Immature natural killer cell (primary cell): ENCODE data around the gene SLC2A2. TPM values are rescaled to one million over a fixed set of nuclear protein-coding genes. Genes with fewer than 3 reads are reported as not detected.

Experiments
- DNase-seq, 3 donors: peaks; one replicate each; pipeline ENCODE4 v3.0.0; 2022; ENCODE audit warnings: mixed read lengths in 1 of 3
- H3K27ac Mint-ChIP-seq, 6 donors: one replicate each; pipeline ENCODE4 v1.8.0; 2020; ENCODE audit warnings: mixed read lengths in 6 of 6, mild to moderate bottlenecking in 5 of 6, inconsistent platforms in 4 of 6, moderate library complexity in 3 of 6
- H3K27me3 Mint-ChIP-seq, 3 donors: one replicate each; pipeline ENCODE4 v1.8.0; 2020 to 2021; ENCODE audit warnings: low read depth in 3 of 3, mild to moderate bottlenecking in 3 of 3, mixed read lengths in 3 of 3, moderate library complexity in 3 of 3, inconsistent platforms in 1 of 3
- H3K36me3 Mint-ChIP-seq, 3 donors: one replicate each; pipeline ENCODE4 v1.8.0; 2020; ENCODE audit warnings: mixed read lengths in 3 of 3, inconsistent platforms in 2 of 3, mild to moderate bottlenecking in 2 of 3
- H3K4me1 Mint-ChIP-seq, 2 donors: one replicate each; pipeline ENCODE4 v1.8.0; 2020; ENCODE audit warnings: inconsistent platforms in 2 of 2, mild to moderate bottlenecking in 2 of 2, mixed read lengths in 2 of 2, moderate library complexity in 1 of 2
- H3K4me3 Mint-ChIP-seq, 5 donors: one replicate each; pipeline ENCODE4 v1.8.0; 2020; ENCODE audit warnings: mild to moderate bottlenecking in 5 of 5, mixed read lengths in 5 of 5, inconsistent platforms in 3 of 5, moderate library complexity in 3 of 5
- H3K9me3 Mint-ChIP-seq, 6 donors: one replicate each; pipeline ENCODE4 v1.8.0; 2020; ENCODE audit warnings: mild to moderate bottlenecking in 6 of 6, mixed read lengths in 6 of 6, inconsistent platforms in 4 of 6, moderate library complexity in 3 of 6
- polyA plus RNA-seq, 3 donors: library from polyadenylated mRNA; unstranded; fragments of 300-500 nt; fragmentation: Illumina TruSeq; gene quantifications; one replicate each; pipeline ENCODE4 v1.2.3, GENCODE V29; 2021

The SLC2A2 gene
- polyA plus RNA-seq, 3 donors from 2014 or later, result not detected

DNA sequence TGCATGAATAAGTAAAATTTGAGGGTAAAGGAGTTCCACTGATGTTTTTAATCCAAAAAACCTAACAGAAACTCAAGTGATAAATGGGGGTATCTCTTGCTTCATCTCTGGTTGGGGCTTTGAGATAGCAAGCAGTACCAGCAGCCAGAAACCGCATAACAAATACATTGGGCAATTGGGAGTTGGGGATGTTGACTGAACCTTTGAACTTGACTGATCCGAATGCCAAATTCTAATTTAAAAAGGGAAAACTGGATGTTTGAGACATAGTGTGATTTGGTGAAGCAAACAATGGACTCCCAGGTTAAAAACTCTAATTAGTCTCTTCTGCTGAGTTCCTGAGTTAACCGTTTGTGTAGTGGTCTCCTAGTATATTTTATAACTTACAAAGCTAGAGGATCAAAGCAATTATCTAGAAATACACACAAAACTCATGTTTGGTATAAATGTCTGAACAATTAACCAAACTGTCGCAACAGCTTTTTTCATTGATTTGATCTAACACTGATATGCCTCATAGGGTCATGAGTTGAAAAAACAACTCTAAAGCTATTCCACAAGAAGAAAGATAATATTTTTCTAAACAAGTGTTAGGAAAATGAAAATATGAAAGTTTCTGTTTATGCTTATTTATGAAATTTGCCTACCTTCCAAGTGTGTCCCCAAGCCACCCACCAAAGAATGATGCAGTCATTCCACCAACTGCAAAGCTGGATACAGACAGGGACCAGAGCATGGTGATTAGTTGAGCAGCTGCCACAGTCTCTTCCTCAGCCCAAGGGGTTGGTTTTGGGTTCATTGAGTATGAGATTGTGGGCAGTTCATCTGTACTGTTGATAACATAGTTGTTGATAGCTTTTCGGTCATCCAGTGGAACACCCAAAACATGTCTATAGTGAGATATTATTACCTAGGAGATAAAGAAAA lies 12.4 kb downstream of the SLC2A2 start:
- no peaks in the 10 kb centered on the region for H3K36me3 Mint-ChIP-seq
- H3K4me1 Mint-ChIP-seq, result no peaks in the 10 kb centered on the region

DNA sequence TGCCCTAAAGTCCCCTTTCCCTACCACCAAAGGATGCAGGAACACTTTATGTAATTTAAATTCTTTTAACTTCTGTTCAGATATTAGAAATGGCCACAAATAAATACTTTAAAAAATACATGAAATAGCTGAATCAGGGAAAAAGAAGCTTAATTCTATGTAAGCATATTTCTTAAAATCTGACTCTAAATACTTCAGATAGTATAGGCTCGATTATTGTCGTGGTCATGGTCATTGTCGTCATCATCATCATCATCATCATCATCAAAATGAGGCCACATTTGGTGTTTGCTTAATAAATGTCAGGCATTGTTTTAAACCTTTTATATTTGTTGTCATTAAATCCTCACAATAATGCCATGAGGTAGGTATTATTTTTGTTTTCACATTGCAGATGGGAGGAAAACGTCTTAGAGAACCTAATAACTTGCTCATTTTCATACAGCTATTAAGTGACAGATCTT lies 14.6 kb downstream of the SLC2A2 start:
- Mint-ChIP-seq H3K9me3 (no peaks in the 10 kb centered on the region), H3K4me3 (no peak overlapping the region), H3K27ac (no peak overlapping the region), H3K27me3 (peaks cover 2 to 6% (median 2%) of the 10 kb centered on the region in 3 donors), H3K4me1 (no peaks in the 10 kb centered on the region), H3K36me3 (no peaks in the 10 kb centered on the region)
- no peak for DNase-seq

More for the DNA sequence above, 12.4 kb downstream of the SLC2A2 start:
- H3K4me3 Mint-ChIP-seq, result no peak overlapping the region
- no peaks in the 10 kb centered on the region for H3K9me3 Mint-ChIP-seq
- no peak for DNase-seq
- peaks cover 2 to 6% (median 2%) of the 10 kb centered on the region in 3 donors for H3K27me3 Mint-ChIP-seq
- H3K27ac Mint-ChIP-seq, result no peak overlapping the region

DNA sequence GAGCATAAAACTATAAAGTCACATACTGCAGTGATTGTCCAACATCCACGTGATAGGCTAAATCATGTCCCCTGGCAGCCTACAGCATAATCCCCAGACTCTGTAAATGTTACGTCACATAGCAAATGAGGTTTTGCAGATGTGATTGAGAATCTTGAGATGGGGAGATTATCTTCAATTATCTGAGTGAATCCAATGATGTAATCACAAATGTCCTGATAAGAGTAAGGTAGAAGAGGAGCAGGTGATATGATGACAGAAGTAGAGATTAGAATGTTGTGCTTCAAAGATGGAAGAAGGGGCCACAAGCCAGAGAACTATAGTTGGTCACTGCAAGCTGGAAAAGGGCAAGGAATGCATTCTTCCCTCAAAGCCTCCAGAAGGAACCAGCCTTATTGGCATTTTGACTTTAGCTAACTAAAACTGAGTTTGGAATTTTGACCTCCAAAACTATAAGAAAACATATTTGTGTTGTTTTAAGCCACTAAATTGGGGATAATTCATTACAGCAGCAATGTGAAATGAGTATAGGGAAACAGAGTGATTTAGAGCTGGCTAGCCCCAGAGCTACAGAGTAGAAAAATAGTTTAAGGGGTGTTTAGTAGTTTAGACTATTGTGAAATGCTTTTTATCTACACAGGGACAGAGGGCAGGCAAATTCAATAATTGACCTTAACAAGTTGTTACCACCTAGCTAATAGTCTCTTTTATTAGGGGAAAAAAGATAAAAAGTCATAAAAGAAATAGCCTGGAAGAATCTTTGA lies 15.2 kb downstream of the SLC2A2 start:
- no peak for DNase-seq
- Mint-ChIP-seq H3K27ac (no peak overlapping the region), H3K36me3 (no peaks in the 10 kb centered on the region), H3K4me1 (no peaks in the 10 kb centered on the region), H3K27me3 (peaks cover 2 to 9% (median 2%) of the 10 kb centered on the region in 3 donors), H3K4me3 (no peak overlapping the region), H3K9me3 (no peaks in the 10 kb centered on the region)

DNA sequence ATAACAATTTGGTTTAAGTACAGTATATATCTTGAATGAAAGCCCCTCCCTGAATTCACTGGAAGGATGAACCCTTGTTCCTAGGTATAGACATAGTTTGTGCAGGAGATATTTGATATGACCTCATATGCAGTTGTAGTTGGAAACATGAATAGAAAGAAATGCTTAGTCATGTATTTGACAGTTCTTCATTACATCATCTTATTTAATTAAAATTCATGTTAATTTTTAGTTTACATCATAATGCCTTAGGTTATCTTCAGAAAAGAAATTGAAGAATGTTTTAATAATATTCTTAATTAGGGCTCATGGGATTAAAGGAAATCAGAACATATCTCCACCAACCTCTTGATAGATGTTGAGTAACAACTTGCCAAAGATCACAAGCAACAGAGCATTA lies 19.2 kb downstream of the SLC2A2 start:
- H3K4me3 Mint-ChIP-seq, result no peak overlapping the region
- DNase-seq, result no peak
- H3K4me1 Mint-ChIP-seq, result peaks cover under 1 to 1% of the 10 kb centered on the region in 2 donors
- peaks cover 2 to 7% (median 2%) of the 10 kb centered on the region in 3 donors for H3K27me3 Mint-ChIP-seq
- no peaks in the 10 kb centered on the region for H3K36me3 Mint-ChIP-seq
- peak overlapping the region in 1 of 6 donors; percentile 9 for H3K27ac Mint-ChIP-seq
- no peaks in the 10 kb centered on the region for H3K9me3 Mint-ChIP-seq

DNA sequence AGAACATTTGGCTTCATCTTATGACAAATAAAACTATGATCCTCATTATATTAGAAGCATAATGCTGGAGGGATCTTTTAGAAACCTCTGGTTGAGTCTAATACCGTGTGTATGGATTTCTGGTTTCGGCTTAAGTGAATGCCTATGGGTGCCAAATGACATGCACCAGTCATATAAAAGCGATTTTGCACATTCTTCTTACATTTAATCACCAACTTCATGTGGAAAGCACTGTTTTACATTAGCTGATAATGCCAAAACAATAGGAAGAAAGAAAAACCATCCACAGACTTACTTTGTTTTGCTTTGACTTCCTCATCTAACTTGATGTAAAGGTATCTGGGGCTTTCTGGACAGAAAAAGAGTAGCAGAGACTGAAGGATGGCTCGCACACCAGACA lies 20.9 kb downstream of the SLC2A2 start:
- no peak overlapping the region for H3K4me3 Mint-ChIP-seq
- H3K27me3 Mint-ChIP-seq, result peaks cover 0 to 2% (median 2%) of the 10 kb centered on the region in 3 donors
- DNase-seq, result no peak

DNA sequence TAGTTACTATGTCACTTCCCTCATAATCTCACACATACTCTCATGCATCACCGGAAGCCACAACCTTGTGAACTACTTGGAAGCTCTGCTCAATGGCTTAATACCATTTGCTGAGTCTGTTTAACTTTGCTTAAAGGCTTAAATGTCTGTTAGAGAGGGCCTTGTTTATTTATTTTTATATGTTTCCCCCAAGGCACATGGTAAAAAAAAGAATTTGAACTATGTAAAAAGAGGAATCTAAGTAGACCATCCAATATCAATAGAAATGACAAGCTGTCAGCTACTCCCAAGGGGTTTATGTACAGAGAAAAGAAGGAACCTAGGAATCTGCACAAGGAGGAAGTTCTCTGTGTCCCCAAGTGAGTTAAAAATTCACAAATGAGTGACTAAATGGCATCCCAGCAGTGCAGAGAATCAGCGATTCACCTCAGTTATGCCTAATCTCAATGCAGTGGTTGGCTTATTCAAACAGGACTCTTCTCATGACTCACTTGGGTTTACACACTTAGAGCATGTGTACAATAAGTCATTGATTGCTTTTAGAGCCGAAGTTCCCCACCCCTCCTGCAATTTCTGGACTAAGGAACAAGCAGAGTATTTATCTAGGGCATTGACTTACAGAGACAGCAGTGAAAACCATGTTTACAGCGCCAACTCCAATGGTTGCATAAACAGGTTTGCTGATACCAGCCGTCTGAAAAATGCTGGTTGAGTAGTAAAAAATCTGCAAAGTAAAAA lies 24.4 kb downstream of the SLC2A2 start:
- H3K4me1 Mint-ChIP-seq, result peaks cover 9 to 14% of the 10 kb centered on the region in 2 donors
- DNase-seq, result peak; percentile 31 to 56 (median 49)
- H3K27ac Mint-ChIP-seq, result peak overlapping the region; percentile 71 to 90 (median 86)
- no peaks in the 10 kb centered on the region for H3K9me3 Mint-ChIP-seq
- no peaks in the 10 kb centered on the region for H3K36me3 Mint-ChIP-seq
- H3K4me3 Mint-ChIP-seq, result peak overlapping the region in 2 of 5 donors; percentile 1 to 30
- H3K27me3 Mint-ChIP-seq, result peaks cover 0 to 4% (median 0%) of the 10 kb centered on the region in 3 donors

More for the DNA sequence above, 20.9 kb downstream of the SLC2A2 start:
- Mint-ChIP-seq H3K9me3 (no peaks in the 10 kb centered on the region), H3K4me1 (peaks cover 9 to 14% of the 10 kb centered on the region in 2 donors), H3K27ac (no peak overlapping the region), H3K36me3 (no peaks in the 10 kb centered on the region)

DNA sequence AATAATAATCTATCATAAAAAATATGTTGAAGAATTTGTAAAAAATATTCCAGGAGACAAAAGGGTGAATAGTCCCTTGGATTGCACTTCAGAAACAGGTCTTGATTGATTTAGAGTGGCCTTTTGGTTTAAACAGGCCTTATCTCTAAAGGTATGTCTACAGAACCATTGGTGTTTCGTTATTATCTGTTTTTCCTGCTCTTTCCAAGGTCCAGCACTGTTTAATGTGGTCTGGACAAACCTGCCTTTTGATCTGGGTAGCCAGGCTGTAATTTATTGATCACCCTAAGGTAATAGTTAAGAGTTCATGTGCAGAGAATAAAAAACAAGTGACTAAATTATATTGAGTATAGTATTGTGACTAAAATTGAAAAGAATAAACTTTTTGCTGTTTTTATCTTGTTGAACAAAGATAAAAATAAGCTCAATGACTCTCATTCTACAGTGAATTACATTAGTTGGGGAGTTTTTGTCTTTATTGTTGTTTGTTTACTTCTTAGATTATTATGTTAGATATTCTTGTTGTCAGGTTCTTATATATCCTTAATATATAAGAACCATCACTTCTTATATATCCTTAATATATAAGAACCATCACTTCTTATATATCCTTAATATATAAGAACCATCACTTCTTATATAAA lies 25.1 kb downstream of the SLC2A2 start:
- Mint-ChIP-seq H3K4me1 (peaks cover 9 to 14% of the 10 kb centered on the region in 2 donors), H3K36me3 (no peaks in the 10 kb centered on the region), H3K27ac (peak overlapping the region; percentile 36 to 89 (median 78))

DNA sequence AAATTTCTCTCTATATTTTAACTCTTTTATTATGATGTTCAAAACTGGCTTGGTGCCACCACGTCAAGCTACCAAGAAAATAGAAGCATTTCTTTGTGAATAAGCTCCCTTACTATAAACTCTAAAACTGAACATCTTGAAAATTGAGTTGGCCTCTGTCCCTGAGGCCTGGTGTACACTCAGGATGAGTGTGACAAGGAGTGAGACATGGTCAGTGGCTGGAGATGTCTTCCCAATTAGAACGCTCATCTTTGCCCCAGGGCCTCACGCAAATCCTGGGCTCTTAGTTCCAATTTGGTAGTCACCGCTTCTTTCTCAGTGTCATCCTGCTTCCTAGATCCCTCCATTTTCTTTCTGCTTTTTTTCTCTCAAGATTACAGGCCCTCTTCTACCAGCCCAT lies 26.2 kb downstream of the SLC2A2 start:
- Mint-ChIP-seq H3K4me1 (peaks cover 9 to 14% of the 10 kb centered on the region in 2 donors), H3K9me3 (no peaks in the 10 kb centered on the region), H3K36me3 (no peaks in the 10 kb centered on the region), H3K27ac (peak overlapping the region in 3 of 6 donors; percentile 47 to 87 (median 53)), H3K27me3 (peaks cover 0 to 2% (median 0%) of the 10 kb centered on the region in 3 donors), H3K4me3 (no peak overlapping the region)
- no peak for DNase-seq

More for the DNA sequence above, 25.1 kb downstream of the SLC2A2 start:
- Mint-ChIP-seq H3K27me3 (peaks cover 0 to 2% (median 0%) of the 10 kb centered on the region in 3 donors), H3K9me3 (no peaks in the 10 kb centered on the region), H3K4me3 (peak overlapping the region in 1 of 5 donors; percentile 29)
- DNase-seq, result no peak

DNA sequence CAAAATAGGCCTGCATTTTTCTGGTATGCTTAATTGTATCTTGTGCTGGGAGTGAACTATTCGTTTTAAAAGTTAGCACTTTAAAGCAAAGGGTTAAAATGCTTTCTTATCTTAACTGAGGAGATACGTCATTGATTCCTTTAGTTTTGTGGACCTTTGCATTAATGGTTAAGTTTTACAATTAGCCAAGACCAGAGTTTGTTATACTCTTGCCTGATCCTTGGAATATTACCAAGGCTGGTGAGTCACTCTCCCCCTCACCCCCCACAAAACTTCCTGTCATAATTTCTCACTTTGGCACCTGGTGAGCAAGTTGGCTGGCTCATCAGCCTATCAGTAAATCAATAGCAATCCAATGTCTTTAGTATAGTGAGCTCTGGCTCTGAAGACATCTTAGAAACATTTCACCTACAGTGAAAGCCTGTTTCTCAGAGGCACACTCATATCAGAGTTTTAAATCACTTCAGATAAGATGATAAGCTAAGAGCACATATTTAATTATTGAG lies 26.7 kb downstream of the SLC2A2 start:
- H3K4me1 Mint-ChIP-seq, result peaks cover 9 to 14% of the 10 kb centered on the region in 2 donors
- DNase-seq, result no peak
- peak overlapping the region in 2 of 6 donors; percentile 4 to 87 for H3K27ac Mint-ChIP-seq
- no peaks in the 10 kb centered on the region for H3K36me3 Mint-ChIP-seq
- peaks cover 0 to 2% (median 0%) of the 10 kb centered on the region in 3 donors for H3K27me3 Mint-ChIP-seq
- H3K9me3 Mint-ChIP-seq, result no peaks in the 10 kb centered on the region
- no peak overlapping the region for H3K4me3 Mint-ChIP-seq

DNA sequence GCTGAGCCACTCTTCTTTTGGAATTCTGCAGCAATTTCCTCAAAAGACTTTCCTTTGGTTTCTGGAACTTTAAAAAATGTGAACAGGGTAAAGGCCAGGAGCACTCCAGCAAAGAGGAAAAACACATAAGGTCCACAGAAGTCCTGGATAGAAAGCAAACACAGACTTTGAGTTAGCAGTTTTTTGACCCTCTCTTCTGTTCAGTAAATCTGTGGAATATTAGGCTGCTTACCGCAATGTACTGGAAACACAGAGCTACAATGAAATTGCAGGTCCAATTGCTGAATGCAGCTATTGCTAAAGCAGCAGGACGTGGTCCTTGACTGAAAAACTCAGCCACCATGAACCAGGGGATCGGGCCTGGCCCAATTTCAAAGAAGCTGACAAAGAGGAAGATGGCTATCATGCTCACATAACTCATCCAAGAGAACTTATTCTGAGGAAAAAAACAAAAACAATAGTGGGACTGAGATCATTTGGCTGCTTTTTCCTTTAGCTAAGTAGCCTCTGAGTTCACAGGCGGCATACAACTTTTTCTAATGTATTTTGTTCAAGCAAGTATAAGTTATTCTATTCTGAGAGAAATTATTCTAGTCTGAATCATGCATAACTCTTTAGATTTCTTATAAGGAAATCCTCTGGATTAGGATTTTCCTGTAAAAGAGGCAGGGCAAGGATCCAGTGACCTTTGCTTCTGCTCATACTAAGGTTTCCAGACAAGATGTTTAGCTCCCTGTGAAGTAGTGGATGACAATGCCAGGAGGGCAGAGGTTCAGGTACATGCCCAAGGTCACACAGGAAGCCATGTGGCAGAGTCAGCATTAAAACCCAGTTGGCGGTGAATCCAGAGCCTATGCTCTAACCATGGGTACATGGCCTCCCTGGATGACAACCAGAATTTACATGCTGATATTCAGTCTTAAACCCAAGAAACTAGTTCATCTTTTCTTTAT lies 28.3 kb downstream of the SLC2A2 start:
- H3K27ac Mint-ChIP-seq, result no peak overlapping the region
- no peaks in the 10 kb centered on the region for H3K9me3 Mint-ChIP-seq
- no peak overlapping the region for H3K4me3 Mint-ChIP-seq
- H3K36me3 Mint-ChIP-seq, result no peaks in the 10 kb centered on the region
- H3K4me1 Mint-ChIP-seq, result peaks cover 9 to 14% of the 10 kb centered on the region in 2 donors
- H3K27me3 Mint-ChIP-seq, result peaks cover 0 to 2% (median 0%) of the 10 kb centered on the region in 3 donors
- no peak for DNase-seq

DNA sequence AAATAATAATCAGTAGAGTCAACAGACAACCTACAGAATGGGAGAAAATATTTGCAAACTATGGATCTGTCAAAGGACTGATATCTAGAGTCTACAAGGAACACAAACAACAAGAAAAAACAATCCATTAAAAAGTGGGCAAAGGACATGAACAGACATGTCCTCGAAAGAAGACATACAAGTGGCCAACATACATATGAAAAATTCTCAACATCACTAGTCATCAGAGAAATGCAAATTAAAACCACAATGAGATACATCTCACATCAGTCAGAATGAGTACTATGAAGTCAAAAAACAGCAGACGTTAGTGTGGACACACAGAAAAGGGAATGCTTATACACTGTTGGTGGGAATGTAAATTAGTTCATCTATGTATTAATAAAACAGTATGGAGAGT lies 33.7 kb downstream of the SLC2A2 start:
- Mint-ChIP-seq H3K36me3 (no peaks in the 10 kb centered on the region), H3K27me3 (peaks cover 4 to 12% (median 6%) of the 10 kb centered on the region in 3 donors), H3K4me1 (no peaks in the 10 kb centered on the region), H3K27ac (no peak overlapping the region), H3K4me3 (no peak overlapping the region), H3K9me3 (peaks cover 0 to 3% (median 0%) of the 10 kb centered on the region in 6 donors)
- no peak for DNase-seq

DNA sequence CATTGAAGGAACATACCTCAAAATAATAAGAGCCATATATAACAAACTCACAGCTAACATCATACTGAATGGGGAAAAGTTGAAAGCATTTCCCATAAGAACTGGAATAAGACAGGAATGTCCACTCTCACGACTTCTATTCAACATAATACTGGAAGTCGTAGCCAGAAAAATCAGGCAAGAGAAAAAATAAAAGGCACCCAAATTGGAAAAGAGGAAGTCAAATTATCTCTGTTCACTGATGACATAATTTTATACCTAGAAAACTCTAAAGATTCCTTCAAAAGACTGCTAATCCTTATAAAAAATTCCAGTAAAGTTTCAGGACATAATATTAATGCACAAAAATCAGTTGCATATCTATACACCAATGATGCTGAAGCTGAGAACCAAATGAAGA lies 34.9 kb downstream of the SLC2A2 start:
- peaks cover 0 to 3% (median 0%) of the 10 kb centered on the region in 6 donors for H3K9me3 Mint-ChIP-seq
- H3K4me3 Mint-ChIP-seq, result no peak overlapping the region
- no peaks in the 10 kb centered on the region for H3K36me3 Mint-ChIP-seq
- peaks cover 4 to 12% (median 6%) of the 10 kb centered on the region in 3 donors for H3K27me3 Mint-ChIP-seq
- H3K4me1 Mint-ChIP-seq, result no peaks in the 10 kb centered on the region
- H3K27ac Mint-ChIP-seq, result no peak overlapping the region
- no peak for DNase-seq
